HepG2 (cell line): Measurements from ENCODE around the gene RASA3. TPM values are rescaled to one million over a fixed set of nuclear protein-coding genes. Genes with fewer than 3 reads are reported as not detected.
A peak's percentile ranks its signal among the peaks of the same experiment; 100 is the strongest.

Experiments used
- BCLAF1 ChIP-seq: fragments of 450-650 bp; IDR thresholded peaks from 2 replicates; pipeline ENCODE4 v1.6.1; 2017; ENCODE audit warnings: mild to moderate bottlenecking
- EED ChIP-seq: sonication (generic); formaldehyde crosslinking; IDR thresholded peaks from 2 replicates; pipeline ENCODE4 v1.5.0; 2020; ENCODE audit warnings: mild to moderate bottlenecking, missing genetic modification reagents
- FOXJ3 ChIP-seq: sonication (generic); formaldehyde crosslinking; IDR thresholded peaks from 2 replicates; pipeline ENCODE4 v1.4.0; 2020; ENCODE audit warnings: missing genetic modification reagents, mild to moderate bottlenecking, borderline replicate concordance
- FOXK1 ChIP-seq: sonication (generic); formaldehyde crosslinking; IDR thresholded peaks from 2 replicates; pipeline ENCODE4 v1.4.0; 2020; ENCODE audit warnings: low read depth, missing genetic modification reagents, borderline replicate concordance
- GATAD1 ChIP-seq: IDR thresholded peaks from 2 replicates; pipeline ENCODE4 v1.6.1; 2016; ENCODE audit warnings: missing genetic modification reagents, missing compliant biosample characterization
- HOXA3 ChIP-seq: sonication (generic); formaldehyde crosslinking; IDR thresholded peaks from 2 replicates; pipeline ENCODE4 v1.5.0; 2020; ENCODE audit warnings: missing genetic modification reagents
- HOXA7 ChIP-seq: sonication (generic); formaldehyde crosslinking; IDR thresholded peaks from 2 replicates; pipeline ENCODE4 v1.8.1; 2022; ENCODE audit warnings: mild to moderate bottlenecking, missing genetic modification reagents, moderate library complexity
- HOXA9 ChIP-seq: sonication (generic); formaldehyde crosslinking; IDR thresholded peaks from 2 replicates; pipeline ENCODE4 v1.8.1; 2022; ENCODE audit warnings: missing genetic modification reagents, mild to moderate bottlenecking, moderate library complexity, borderline replicate concordance
- KLF16 ChIP-seq, 2 experiments: sonication (generic) in 1 of 2; formaldehyde crosslinking in 1 of 2; IDR thresholded peaks; 2 replicates each; pipeline versions ENCODE4 v1.6.1 to v1.8.0; 2016 to 2023; ENCODE audit warnings: missing genetic modification reagents in 2 of 2, missing compliant biosample characterization in 1 of 2
- NFE2L1 ChIP-seq: sonication (generic); formaldehyde crosslinking; IDR thresholded peaks from 2 replicates; pipeline ENCODE4 v1.4.0; 2020; ENCODE audit warnings: missing genetic modification reagents, mild to moderate bottlenecking, borderline replicate concordance
- ONECUT2 ChIP-seq: sonication (generic); formaldehyde crosslinking; IDR thresholded peaks from 2 replicates; pipeline ENCODE4 v1.4.0; 2020; ENCODE audit warnings: missing genetic modification reagents
- POLR2A ChIP-seq, 2 experiments: IDR thresholded peaks; 2 replicates each; pipeline ENCODE4 v1.6.1; 2011; ENCODE audit warnings: low read depth in 2 of 2, low read length in 2 of 2, mild to moderate bottlenecking in 1 of 2, moderate library complexity in 1 of 2; ENCODE audit not compliant: insufficient read depth in 1 of 2
- RARG ChIP-seq: sonication (generic); formaldehyde crosslinking; IDR thresholded peaks from 2 replicates; pipeline ENCODE4 v1.4.0; 2020; ENCODE audit warnings: low read depth, mild to moderate bottlenecking, missing genetic modification reagents
- RBM22 ChIP-seq: fragments of 200-400 bp; formaldehyde crosslinking; optimal IDR thresholded peaks from 2 replicates; pipeline ENCODE3; 2017; ENCODE audit warnings: mild to moderate bottlenecking, low read length, moderate library complexity
- RXRA ChIP-seq: sonication (generic); formaldehyde crosslinking; IDR thresholded peaks from 2 replicates; pipeline ENCODE4 v1.5.1; 2020; ENCODE audit warnings: missing genetic modification reagents
- SOX6 ChIP-seq, 2 experiments: fragments of 450-650 bp in 1 of 2; sonication (generic) in 1 of 2; formaldehyde crosslinking in 1 of 2; IDR thresholded peaks; 2 replicates each; pipeline versions ENCODE4 v1.4.0 to v1.6.1; 2017 to 2020; ENCODE audit warnings: antibody characterized with exemption in 1 of 2, mild to moderate bottlenecking in 1 of 2, missing genetic modification reagents in 1 of 2
- STAT5B ChIP-seq: sonication (generic); formaldehyde crosslinking; IDR thresholded peaks from 2 replicates; pipeline ENCODE4 v1.4.0; 2020; ENCODE audit warnings: missing genetic modification reagents
- THAP11 ChIP-seq: IDR thresholded peaks from 2 replicates; pipeline ENCODE4 v1.6.1; 2016; ENCODE audit warnings: missing biosample characterization, missing genetic modification reagents
- ZBTB10 ChIP-seq: sonication (generic); formaldehyde crosslinking; IDR thresholded peaks from 2 replicates; pipeline ENCODE4 v1.4.0; 2020; ENCODE audit warnings: missing genetic modification reagents, borderline replicate concordance
- ZFP37 ChIP-seq: sonication (generic); formaldehyde crosslinking; IDR thresholded peaks from 2 replicates; pipeline ENCODE4 v1.4.0; 2020; ENCODE audit warnings: missing genetic modification reagents, borderline replicate concordance
- ZMAT3 ChIP-seq: sonication (generic); formaldehyde crosslinking; conservative IDR thresholded peaks from 2 replicates; pipeline ENCODE4 v1.7.0; 2021; ENCODE audit warnings: missing genetic modification reagents
- ZNF317 ChIP-seq: sonication (generic); formaldehyde crosslinking; IDR thresholded peaks from 2 replicates; pipeline ENCODE4 v1.5.0; 2020; ENCODE audit warnings: mild to moderate bottlenecking, missing genetic modification reagents
- ZNF331 ChIP-seq: sonication (generic); formaldehyde crosslinking; IDR thresholded peaks from 2 replicates; pipeline ENCODE4 v1.4.0; 2020; ENCODE audit warnings: missing genetic modification reagents
- ZNF589 ChIP-seq: sonication (generic); formaldehyde crosslinking; conservative IDR thresholded peaks from 2 replicates; pipeline ENCODE4 v1.8.0; 2022; ENCODE audit warnings: mild to moderate bottlenecking, moderate library complexity, missing genetic modification reagents
- ZNF724P ChIP-seq: sonication (generic); formaldehyde crosslinking; IDR thresholded peaks from 2 replicates; pipeline ENCODE4 v1.8.0; 2022; ENCODE audit warnings: missing genetic modification reagents, borderline replicate concordance
- ZNF737 ChIP-seq: sonication (generic); formaldehyde crosslinking; IDR thresholded peaks from 2 replicates; pipeline ENCODE4 v1.5.0; 2020; ENCODE audit warnings: missing genetic modification reagents, mild to moderate bottlenecking, borderline replicate concordance
- ZNF878 ChIP-seq: sonication (generic); formaldehyde crosslinking; IDR thresholded peaks from 2 replicates; pipeline ENCODE4 v1.8.1; 2023; ENCODE audit warnings: mild to moderate bottlenecking, missing genetic modification reagents, moderate library complexity
- polyA plus RNA-seq, 8 experiments: library from polyadenylated mRNA; depleted of rRNA in 3 of 8; stranded (reverse) in 7 of 8; unstranded in 1 of 8; fragments of >200 nt; fragmentation: Illumina TruSeq in 4 of 8; extraction: Trizol in 4 of 8; gene quantifications; 2 replicates each; pipeline versions ENCODE4 v1.2.1 to v1.2.3, GENCODE V29; 2011 to 2016; ENCODE audit warnings: low read depth in 4 of 8, missing spikeins in 1 of 8, mixed read lengths in 1 of 8; ENCODE audit not compliant: insufficient read depth in 1 of 8
- total RNA-seq, 5 experiments: library from RNA; depleted of rRNA; stranded (reverse); fragments of >200 nt; fragmentation: Illumina TruSeq; extraction: Trizol; gene quantifications; 2 replicates each; pipeline ENCODE4 v1.2.3, GENCODE V29; 2016; ENCODE audit warnings: low read depth in 1 of 5

Gene RASA3
- total and polyA plus RNA-seq, 2 of the 13 experiments (the other 11 are each of a cell fraction or from before 2014, with no cell fraction given): 0.05 TPM; not detected in 1

- TF ChIP-seq KLF16 (CRISPR knock-in tag; IDR thresholded peaks at IDR 0.05) (no peak), ZNF724P (CRISPR knock-in tag) (no peak), HOXA7 (no peak), GATAD1 (no peak), EED (CRISPR knock-in tag) (no peak), BCLAF1 (no peak), FOXK1 (no peak), RXRA (CRISPR knock-in tag) (no peak), STAT5B (CRISPR knock-in tag) (no peak), RBM22 (no peak), ZMAT3 (CRISPR knock-in tag) (no peak), ZNF878 (no peak), HOXA3 (CRISPR knock-in tag) (peak; percentile 67; the same call in 1 of the 2 replicates), ZFP37 (CRISPR knock-in tag) (no peak), HOXA9 (CRISPR knock-in tag) (no peak), ONECUT2 (CRISPR knock-in tag) (no peak), SOX6 (IDR thresholded peaks at IDR 0.05) (no peak), SOX6 (CRISPR knock-in tag; IDR thresholded peaks at IDR 0.05) (peak; percentile 63), ZBTB10 (CRISPR knock-in tag) (no peak), ZNF331 (CRISPR knock-in tag) (0 out of 2 replicates have a peak, but pooled peaks have one; percentile 36), NFE2L1 (no peak), ZNF737 (CRISPR knock-in tag) (no peak), THAP11 (CRISPR knock-in tag) (no peak), POLR2A (IDR thresholded peaks at IDR 0.05; ENCODE audit: insufficient read depth in 1 of 2, low read depth in 2 of 2, low read length in 2 of 2) (no peak), FOXJ3 (CRISPR knock-in tag) (no peak), ZNF589 (CRISPR knock-in tag) (no peak), RARG (CRISPR knock-in tag) (no peak), ZNF317 (no peak)
These were observed 29.5 kb upstream of the RASA3 start (continued) for GRCh38 chr13:114161644-114162532.
